ENCODE data around the gene SPTB.
A peak's percentile ranks its signal among the peaks of the same experiment; 100 is the strongest.
"Not testable (repeated sequence)": the region's sequence is repeated elsewhere in the genome, so short reads cannot be mapped to it uniquely, and the experiment has no call there.

Gene SPTB

DNA sequence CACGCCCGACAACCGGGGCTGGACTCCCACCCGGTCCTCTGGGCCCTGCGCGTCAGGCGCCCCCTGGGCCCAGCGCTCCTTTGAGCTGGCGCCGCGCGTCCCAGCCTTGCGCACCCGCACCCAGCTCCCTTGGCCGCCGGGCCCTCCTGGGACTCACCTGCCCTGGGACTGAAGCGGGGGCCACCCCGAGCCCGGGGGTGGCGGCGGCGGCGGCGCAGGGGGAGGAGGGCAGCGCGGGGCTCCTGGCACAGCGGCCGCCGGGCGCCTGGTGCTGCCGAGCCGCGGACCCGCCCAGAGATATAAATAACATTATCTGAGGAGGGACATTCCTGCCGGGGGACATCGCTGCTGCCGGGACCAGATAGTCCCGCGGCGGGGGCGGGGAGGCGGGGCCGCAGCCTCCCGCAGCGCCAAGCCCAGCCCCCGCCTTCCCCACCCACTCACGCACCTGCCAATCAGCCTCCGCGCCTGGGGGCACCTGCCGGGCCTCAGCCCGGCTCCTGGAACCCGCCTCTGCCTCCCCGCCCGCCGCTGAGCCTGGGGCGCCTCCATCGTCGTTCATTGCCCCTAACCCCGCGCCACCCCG is at the start of gene SPTB:
SPTB (minus strand) TSS at position 273 of the 586 bp plus-strand sequence. CDS start 56,813 bp downstream, outside the sequence.
- no peak for DNase-seq (ENCODE audit: low read depth)

DNA sequence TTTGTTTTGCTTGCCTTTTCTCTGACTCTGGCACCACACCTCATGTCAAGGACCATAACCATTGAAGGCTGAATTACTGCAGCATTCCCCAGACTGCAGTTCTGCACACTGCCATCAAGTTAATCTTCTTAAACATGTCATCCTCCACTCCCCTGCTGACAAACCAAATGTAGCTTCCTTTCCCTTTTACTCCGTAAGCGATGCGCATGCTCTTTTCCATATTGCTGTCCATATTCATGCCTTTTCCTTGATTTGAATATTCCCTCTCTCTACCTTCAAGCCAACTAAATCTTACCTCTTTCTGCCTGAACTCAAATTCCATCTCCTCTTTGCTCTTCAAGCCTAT is 49.3 kb upstream of the SPTB start:
- no peak for DNase-seq (ENCODE audit: low read depth)

DNA sequence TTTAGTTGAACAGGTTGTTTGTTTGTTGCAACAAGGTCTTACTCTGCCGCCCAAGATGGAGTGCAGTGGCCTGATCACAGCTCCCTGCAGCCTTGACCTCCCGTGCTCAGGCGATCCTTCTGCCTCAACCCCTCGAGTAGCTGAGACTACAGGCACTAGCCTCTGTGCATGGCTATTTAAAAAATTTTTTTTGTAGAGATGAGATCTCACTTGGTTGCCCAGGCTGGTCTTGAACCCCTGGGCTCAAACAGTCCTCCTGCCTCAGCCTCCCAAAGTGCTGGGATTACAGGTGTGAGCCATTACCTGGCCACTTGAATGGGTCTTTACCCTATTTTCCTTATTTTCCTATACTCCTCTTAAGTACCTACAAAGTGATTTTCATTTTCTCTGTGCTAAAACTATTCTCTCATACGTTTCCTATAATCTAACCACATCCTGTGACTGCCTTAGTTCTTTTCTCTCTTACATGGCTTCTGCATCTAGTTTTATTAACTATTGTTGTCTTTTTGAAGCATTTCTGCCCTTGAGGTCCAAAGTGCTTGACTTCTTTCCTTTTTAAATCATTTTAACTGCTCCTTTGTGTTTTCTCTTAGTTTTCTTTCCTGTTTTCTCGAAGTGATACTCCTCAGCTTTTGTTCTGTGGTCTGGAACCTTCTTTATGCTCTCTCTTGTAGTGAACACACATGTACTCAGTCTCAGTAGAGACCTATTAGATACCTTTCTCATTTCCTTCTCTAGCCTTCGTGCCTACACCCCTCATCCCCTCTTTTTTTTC is 48.7 kb upstream of the SPTB start:
- DNase-seq (ENCODE audit: low read depth): no peak

DNA sequence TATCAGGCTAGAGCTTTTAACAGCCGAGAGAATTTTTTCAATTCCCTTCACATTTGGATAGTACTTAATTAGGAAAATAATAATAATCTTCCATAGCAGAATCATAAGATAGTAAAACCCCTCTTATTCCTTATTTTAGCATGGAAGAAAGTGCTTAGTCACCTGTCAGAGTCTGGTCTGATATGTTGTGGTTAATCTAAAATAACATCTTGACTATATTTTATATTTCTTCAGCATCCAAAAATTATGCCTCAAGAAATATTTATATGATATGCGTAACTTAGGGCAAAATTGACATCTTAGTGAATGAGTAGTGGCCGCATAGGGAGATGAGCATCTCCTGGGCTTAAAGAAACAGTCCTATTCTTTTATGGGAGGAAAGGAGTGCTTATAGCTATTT is 47.3 kb upstream of the SPTB start:
- no peak for DNase-seq (ENCODE audit: low read depth)

DNA sequence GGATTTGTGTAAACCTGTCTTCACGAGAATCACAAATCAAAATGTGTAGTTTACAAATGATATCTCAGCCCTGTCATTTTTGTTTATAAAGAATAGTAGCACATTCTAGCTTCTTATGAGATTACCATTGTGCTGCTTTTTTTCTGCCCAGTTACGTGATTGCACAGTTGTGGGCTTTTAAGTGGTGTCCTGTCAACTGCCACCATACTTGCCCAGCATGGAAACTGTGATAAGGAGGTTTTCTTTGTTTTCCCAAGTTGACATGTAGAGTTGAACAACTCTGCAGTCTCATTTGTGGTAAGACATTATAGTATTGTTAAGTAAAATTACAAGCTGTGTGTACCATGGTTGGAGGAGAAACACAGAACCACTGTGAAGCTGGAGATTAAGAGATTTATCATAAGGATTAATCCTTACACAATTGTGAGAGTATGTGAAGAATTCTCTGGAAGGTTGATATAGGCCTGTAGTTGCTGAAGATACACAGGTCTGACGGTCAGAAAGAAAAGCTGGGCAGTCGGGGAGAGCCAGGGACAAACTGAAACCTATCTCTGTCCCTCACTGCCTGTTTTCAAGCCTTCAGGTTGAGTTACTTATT is 46.8 kb upstream of the SPTB start:
- DNase-seq (ENCODE audit: low read depth): no peak

DNA sequence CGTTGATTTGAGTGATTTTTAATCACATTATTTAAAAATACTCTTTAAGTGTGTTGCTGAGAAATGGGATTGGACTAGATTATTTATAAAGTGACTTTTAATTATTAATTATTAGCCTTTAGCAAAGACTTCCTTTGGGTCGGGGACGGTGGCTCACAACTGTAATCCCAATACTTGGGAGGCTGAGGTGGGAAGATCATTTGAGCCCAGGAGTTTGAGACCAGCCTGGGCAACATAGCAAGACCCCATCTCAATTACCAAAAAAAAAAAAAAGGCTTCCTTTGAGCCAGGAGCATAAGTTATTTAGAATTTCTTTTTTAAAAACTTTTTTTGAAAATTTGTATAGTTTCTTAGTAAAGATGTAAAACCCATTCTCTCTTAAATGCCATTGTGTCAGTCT is 43.3 kb upstream of the SPTB start:
- DNase-seq (ENCODE audit: low read depth): no peak

DNA sequence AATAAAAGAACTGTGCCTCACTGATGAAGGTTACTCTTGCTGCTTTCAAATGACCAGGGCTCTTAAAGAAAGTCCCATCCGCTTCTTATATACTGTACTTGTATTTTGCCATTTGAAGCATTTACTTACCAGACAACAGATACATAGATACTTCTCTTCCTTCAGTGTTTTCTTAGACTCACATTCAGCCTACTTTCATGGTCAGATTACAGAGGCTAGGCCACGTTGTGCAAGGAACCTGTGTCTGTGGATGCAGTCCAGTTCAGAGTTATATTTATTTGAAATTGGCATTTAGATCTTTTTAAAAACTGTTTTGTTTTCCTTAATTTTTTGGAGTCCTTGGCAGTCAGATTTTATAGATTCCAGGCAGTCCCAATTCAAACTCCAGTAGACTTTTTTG is 40.8 kb upstream of the SPTB start:
- DNase-seq (ENCODE audit: low read depth): no peak

DNA sequence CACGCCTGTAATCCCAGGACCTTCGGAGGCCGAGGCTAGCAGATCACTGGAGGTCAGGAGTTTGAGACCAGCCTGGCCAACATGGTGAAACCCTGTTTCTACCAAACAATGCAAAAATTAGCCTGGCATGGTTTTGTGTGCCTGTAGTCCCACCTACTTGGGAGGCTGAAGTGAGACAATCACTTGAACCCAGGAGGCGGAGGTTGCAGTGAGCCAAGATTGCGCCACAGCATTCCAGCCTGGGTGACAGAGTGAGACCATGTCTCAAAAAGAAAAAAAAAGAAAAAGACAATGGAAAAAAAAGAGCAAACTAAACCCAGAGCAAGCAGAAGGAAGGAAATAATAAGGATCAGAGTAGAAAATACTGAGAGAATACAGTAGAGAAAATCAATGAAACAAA is 39.9 kb upstream of the SPTB start:
- DNase-seq (ENCODE audit: low read depth): no peak

DNA sequence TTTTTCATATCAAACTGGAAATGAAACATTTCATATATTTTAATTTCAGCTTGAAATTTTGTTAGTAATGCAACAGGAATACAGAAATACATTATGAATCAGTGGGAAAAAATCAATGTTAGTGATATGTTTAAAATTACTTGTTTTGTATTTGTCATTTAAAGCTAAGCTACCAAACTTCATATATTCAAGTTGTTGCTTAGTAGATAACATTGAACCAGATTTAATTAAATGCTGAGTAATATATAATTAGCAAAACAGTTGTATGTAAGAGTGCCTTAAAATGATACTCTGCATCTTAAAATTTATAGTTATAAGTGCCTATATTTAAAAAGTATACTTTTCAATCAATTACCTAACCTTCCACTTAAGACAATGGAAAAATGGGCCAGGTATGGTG is 39.5 kb upstream of the SPTB start:
- no peak for DNase-seq (ENCODE audit: low read depth)

DNA sequence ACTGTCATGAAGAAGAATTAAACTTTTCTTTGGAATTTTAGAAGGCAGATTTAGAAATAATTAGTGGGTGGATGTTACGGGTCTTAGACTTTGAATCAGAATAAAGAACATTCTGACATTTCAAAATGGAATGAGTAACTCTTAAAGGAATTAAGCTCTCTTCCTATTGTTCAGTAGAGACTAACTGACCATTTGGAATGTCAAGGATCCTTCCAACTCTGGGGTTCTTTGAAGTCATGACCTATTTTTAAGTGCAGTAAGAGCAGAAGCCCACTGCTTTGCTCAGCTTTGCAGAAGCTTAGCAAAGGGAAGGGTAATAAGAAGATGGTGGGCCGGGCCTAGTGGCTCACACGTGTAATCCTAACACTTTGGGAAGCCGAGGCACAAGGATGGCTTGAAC is 38.5 kb upstream of the SPTB start:
- DNase-seq (ENCODE audit: low read depth): no peak

DNA sequence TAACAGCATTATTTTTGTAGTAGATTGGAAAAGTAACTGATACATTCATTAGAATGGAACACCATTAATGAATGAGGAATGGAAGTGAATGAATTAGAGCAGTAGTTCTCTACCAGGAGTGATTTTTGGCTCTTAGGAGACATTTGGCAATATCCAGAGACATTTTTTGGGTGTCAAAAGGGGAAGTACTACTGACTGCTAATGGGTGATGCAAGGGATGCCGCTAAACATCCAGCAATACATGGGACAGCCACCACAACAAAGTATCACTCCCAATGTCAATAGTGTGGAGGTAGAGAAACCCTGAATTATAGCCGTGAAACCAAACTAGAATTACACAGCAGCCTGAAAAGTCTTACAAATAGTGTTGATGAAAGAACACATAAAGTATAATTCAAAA is 36.1 kb upstream of the SPTB start:
- DNase-seq (ENCODE audit: low read depth): no peak

DNA sequence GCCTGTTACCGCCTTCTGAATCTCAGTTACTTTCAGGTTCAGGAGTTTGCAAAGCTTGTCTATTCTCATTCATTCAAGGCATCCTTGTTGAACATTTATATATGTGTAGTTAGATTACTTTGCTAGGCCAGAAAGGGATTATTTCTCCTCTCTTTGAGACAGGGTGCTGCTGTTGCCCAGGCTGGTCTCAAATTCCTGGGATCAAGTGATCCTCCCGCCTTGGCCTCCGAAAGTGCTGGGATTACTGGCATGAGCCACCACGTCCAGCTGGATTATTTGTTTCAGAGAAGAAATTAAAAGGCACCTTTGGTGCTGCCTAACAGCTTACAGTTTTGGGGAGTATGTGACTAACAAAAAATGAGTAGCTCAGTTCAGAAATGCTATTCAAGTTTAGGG is 35.3 kb upstream of the SPTB start:
- no peak for DNase-seq (ENCODE audit: low read depth)

DNA sequence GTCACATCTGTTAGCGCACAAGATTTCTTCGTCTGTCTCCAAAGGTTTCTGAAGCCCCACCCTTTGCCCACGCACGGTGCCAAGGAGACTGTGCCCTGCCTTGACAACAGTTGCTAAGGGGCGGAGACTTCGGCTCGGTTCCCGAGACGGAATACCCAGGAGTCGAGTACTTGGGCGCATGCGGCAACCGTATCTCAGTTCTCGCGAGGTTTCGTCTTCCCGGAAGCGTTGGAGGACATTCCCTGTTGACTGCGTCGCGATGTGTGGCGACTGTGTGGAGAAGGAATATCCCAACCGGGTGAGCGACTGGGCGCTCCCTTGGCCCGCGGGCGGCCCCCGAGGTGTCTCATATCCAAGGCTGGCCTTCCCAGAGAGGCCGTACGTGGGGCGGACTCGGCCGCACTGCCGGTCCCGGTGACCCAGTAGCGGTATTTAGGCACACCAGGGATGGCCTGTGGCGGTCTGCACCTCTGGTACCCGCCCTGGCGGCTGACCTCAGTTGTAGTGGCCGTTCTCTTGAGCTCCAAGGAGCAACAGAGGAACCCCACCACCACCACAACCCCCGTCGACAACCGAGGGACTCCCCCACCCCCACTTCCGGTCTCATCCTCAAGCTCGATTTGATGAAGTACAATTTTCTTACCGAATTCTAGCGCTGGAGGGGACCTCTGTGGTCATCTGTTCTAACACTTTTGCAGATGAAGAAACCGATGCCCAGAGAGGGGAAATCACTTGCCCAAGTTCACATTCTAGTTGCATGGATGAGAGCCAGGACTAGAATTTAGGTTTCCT is 34.7 kb upstream of the SPTB start, which contains the start of gene CHURC1:
CHURC1 (plus strand) TSS at position 219 of the 792 bp plus-strand sequence; CDS start at position 260, 41 bp downstream.
- peak; percentile 99 for DNase-seq (ENCODE audit: low read depth)

DNA sequence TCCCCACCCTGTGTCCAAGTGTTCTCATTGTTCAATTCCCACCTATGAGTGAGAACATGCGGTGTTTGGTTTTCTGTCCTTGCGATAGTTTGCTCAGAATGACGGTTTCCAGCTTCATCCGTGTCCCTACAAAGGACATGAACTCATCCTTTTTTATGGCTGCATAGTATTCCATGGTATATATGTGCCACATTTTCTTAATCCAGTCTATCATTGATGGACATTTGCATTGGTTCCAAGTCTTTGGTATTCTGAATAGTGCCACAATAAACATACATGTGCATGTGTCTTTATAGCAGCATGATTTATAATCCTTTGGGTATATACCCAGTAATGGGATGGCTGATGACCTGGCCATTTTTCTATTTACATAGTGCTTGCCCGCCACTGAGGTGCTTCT is 33.8 kb upstream of the SPTB start:
- not testable (repeated sequence) for DNase-seq (ENCODE audit: low read depth)

DNA sequence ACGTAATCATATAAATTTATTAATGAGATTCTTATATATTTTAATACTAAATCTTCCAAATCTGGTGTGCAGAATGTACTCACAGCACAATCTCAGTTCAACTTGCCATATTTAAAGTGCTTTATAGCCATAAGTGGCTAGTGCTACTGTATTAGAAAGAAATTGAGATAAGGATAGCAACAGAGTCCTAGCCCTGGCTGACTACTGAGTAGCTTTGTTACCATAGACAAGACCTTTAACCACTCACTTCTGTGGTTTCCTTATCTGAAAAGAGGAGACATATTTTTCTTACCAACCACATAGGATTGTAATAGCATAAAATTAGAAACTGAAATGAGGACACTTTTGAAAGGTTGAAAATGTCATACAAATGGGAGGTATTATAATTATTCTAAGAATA is 32.6 kb upstream of the SPTB start:
- no peak for DNase-seq (ENCODE audit: low read depth)

DNA sequence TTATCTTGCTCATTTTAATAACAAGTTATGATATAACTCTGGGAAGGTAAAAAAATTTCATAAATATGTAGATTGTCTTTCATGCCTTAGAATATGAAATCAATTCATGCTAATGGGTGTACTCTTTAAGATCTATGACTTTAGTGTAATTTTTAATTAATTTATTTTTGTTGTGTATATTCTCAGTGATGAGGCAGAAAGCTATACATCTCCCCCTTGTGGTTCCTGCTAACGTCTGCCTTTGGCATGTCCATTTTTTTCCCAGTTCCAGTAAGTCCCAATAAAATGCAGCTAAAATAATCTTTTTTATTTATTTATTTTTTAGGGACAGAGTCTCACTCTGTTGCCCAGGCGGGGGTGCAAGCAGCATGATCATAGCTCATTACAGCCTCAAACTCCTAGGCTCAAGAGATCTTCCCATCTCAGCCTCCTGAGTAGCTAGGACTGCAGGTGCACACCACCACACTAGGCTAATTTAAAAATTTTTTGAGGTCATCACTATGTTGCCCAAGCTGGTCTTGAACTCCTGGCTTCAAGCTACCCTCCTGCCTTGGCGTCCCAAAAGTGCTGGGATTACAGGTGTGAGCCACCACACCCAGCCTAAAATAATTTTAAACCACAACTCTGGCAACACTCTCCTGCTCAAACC is 31.3 kb upstream of the SPTB start:
- peak; percentile 70 for DNase-seq (ENCODE audit: low read depth)

DNA sequence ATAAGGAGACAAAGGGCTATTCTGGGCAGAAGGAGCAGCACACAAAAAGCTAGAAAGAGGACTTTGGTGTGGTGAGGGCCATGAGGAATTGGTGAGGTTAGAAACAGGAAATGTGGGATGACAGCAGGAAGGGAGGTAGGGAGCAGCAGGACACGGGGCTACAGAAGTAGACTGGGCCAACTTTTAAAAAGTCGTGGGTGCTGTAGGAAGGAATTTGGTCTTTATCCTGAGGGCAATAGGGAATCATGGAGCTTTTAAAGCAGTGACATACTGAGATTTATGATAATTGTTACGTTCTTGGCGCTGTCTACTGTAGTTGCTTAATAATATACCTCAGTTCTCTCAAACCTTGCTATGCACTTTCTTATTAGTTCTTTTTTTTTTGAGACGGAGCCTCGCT is 26.3 kb upstream of the SPTB start:
- DNase-seq (ENCODE audit: low read depth): no peak

DNA sequence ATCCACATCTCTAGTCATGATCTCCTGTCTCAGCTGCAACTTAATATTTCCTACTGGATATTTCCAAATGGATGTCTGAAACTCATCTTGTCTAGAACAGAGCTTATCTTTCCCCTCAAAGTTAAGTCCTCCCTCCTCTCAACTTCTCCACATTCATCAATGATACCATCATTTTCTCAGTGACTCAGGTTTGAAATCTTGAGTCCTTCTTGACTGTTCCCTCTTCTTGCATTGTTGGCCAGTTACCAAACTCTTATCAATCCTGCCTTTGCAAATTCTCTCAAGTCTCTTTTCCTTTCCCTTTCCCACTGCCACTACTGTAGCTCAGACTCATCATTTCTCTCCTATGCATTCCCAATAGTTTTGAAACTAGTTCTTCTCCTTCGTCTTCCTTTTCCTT is 20.3 kb upstream of the SPTB start:
- no peak for DNase-seq (ENCODE audit: low read depth)

DNA sequence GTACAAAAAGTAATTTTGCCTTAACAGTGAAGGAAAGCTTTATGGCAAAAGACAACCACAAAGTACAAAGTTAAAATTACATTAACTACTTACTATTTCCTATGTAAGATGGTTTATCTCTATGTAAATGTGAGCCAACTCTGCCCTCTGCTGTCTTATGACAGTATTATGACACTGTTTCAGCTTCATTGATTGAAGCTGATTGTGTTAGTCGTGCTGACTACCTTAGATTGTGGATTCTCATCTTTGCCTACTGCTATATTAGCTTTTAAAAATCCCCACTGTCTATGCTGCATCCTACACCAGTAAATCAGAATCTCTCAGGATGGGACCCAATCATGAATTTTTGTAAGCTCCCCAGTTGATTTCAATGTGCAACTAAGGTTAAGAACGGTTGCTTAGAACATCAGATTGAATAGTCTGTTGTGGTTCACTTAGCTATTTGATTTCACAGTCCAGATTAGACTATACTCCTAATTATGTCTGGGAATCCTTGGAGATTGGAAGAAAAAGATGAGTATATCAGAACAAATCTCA is 12.2 kb upstream of the SPTB start:
- DNase-seq (ENCODE audit: low read depth): peak; percentile 76

DNA sequence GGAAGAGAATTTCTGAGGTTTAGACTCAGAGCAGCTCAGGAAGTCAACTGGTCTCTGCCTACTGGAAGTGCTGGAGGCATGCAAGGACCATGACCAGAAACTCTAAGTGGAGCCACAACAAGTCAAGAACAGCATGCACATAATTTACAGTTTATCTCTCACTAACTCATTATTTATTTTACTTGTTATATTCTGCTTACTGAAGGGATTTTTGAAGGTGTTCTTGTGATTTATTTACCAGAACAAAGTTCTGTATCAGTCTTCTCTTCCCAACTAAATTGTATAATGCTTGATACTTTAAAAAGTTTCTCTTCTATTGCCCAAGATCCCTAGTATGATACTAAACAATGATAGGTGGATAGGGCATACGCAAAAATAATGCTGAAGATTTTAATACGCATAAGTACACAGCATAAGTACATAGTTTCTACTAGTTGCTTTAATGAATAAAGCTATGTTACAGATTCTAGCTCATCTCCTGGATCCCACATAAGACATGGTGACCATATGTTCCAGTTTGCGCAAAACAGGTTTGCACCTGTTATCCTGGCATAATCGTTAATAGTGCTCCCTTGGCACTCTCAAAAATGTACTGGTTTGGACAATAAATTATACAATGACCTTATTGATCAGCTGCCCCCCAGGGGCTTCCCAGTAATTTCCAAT is 11.6 kb upstream of the SPTB start:
- DNase-seq (ENCODE audit: low read depth): no peak

DNA sequence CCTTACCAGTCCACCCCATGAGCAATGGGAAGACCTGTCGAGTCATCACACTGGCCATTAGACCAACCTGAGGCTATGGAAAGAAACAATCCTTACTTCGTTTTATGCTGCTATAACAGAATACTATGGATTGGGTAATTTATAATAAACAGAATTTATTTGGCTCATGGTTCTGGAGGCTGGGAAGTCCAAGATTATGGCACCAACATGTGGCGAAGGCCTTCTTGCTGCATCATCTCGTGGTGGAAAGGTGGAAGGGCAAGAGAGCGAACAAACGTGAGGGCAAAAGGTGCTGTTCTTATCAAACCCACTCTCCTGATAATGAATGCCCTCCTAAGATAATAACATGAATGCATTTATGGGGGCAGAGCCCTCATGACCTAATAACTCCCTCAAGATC is 9.6 kb upstream of the SPTB start:
- DNase-seq (ENCODE audit: low read depth): peak; percentile 33

Data from ELR (cell line).